ENCODE data around the gene TIAM2. TPM values are rescaled to one million over a fixed set of nuclear protein-coding genes. Genes with fewer than 3 reads are reported as not detected.

TIAM2 gene
- total and polyA plus RNA-seq, 2 donors (not counting 3 experiments of a cell fraction or from before 2014, with no cell fraction given) = 9.6 to 18.5 TPM

DNA sequence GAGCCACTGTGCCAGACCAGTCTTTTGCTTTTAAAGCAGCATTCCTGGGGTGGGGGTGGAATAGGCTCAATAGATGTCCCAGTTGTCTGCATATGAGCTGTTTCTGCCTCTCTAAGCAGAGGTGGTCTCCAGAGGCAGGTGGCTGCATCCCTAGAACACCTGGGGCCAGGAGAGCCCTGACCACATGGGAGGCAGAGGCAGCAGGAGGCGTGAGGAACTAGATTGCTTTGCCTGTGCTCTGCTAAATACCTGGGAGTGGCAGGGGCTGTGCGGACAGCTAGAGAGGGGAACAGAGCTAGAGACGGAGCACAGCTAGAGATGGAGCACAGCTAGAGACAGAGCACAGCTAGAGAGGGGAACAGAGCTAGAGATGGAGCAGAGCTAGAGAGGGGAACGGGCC, 239.6 kb downstream of the TIAM2 start:
- no peaks in the 10 kb centered on the region for H3K4me1 ChIP-seq (ENCODE audit: control insufficient read depth, extremely low read depth, insufficient read depth, low read length)
- no peaks in the 10 kb centered on the region for H4K20me1 ChIP-seq (replicated peaks; ENCODE audit: control insufficient read depth, extremely low read depth, insufficient read depth, low read length)
- ChIA-PET POLR2A (no interaction called here), CTCF (interaction anchor here (1.1 to 4.5 kb wide), 4 partner anchors 12 to 59 kb away, joined by 3 to 18 read pairs (median 3); no protein-coding TSS in a partner anchor)
- no peaks in the 10 kb centered on the region for H3K27me3 ChIP-seq (ENCODE audit: control insufficient read depth in 2 of 2, insufficient read depth in 2 of 2, low read length in 2 of 2)
- H3K4me3 ChIP-seq (replicated peaks in 1 of 3; ENCODE audit: insufficient read depth in 1 of 3, low read depth in 1 of 3, low read length in 3 of 3) = no peak overlapping the region
- TF ChIP-seq EZH2 (IDR thresholded peaks at IDR 0.05; ENCODE audit: borderline replicate concordance, low read depth, low read length, severe bottlenecking) (no peak), POLR2AphosphoS5 (IDR thresholded peaks at IDR 0.05; ENCODE audit: insufficient read depth, low read depth, low read length) (no peak), JUN (IDR thresholded peaks at IDR 0.05; ENCODE audit: borderline replicate concordance, insufficient read depth, insufficient read length, low read depth) (no peak), CTCF (IDR thresholded peaks at IDR 0.05; ENCODE audit: extremely low read depth in 1 of 2, insufficient read depth in 1 of 2, low read depth in 1 of 2, low read length in 2 of 2) (no peak)
- TF ChIP-seq, protein P1, sequence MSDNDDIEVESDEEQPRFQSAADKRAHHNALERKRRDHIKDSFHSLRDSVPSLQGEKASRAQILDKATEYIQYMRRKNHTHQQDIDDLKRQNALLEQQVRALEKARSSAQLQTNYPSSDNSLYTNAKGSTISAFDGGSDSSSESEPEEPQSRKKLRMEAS (IDR thresholded peaks at IDR 0.05; ENCODE audit: insufficient read depth, insufficient read length) = no peak
- FAIRE-seq (no peak), DNase-seq (ENCODE audit: low read depth, low spot score) (no peak)
- H3K9me1 ChIP-seq (replicated peaks; ENCODE audit: control insufficient read depth, extremely low read depth, insufficient read depth, low read length) = no peaks in the 10 kb centered on the region
- no peak overlapping the region for H3K9ac ChIP-seq (replicated peaks; ENCODE audit: extremely low read depth, insufficient read depth, low read length)
- H3K4me2 ChIP-seq (ENCODE audit: insufficient read depth, low read length) = no peak overlapping the region
- no peak overlapping the region for H2AFZ ChIP-seq (ENCODE audit: low read depth, low read length)
- dilution Hi-C loops (cut with MboI; ENCODE audit: extremely low pct_ligation_motif_present, low sequenced_read_pairs) = no loop called here
- H3K9me3 ChIP-seq (replicated peaks; ENCODE audit: control insufficient read depth, insufficient read depth, low read length) = no peaks in the 10 kb centered on the region
- no TSS peak for BruUV-seq (replicated peaks)
- no peaks in the 10 kb centered on the region for H3K36me3 ChIP-seq (ENCODE audit: control insufficient read depth in 2 of 2, extremely low read depth in 1 of 2, insufficient read depth in 2 of 2, low read length in 2 of 2)
- no peak overlapping the region for H3K27ac ChIP-seq (ENCODE audit: insufficient read depth, low read depth, low read length)
- H3K79me2 ChIP-seq (ENCODE audit: control insufficient read depth, insufficient read depth, low read length) = no peaks in the 10 kb centered on the region
- intact Hi-C loops (cut with micrococcal nuclease) = no loop called here

- DNase-seq (ENCODE audit: low read depth, low spot score) (no peak), FAIRE-seq (no peak)
- POLR2A ChIA-PET = no interaction called here
- BruUV-seq (replicated peaks) = no TSS peak
- no peaks in the 10 kb centered on the region for H4K20me1 ChIP-seq (replicated peaks; ENCODE audit: control insufficient read depth, extremely low read depth, insufficient read depth, low read length)
- H3K9me3 ChIP-seq (replicated peaks; ENCODE audit: control insufficient read depth, insufficient read depth, low read length) = no peaks in the 10 kb centered on the region
- H3K36me3 ChIP-seq (ENCODE audit: control insufficient read depth in 2 of 2, extremely low read depth in 1 of 2, insufficient read depth in 2 of 2, low read length in 2 of 2) = no peaks in the 10 kb centered on the region
- TF ChIP-seq EZH2 (IDR thresholded peaks at IDR 0.05; ENCODE audit: borderline replicate concordance, low read depth, low read length, severe bottlenecking) = no peak
- TF ChIP-seq CTCF (IDR thresholded peaks at IDR 0.05; ENCODE audit: extremely low read depth in 1 of 2, insufficient read depth in 1 of 2, low read depth in 1 of 2, low read length in 2 of 2) = no peak
- no peak for TF ChIP-seq POLR2A (IDR thresholded peaks at IDR 0.05; ENCODE audit: low read depth, low read length)
- no peak for TF ChIP-seq JUN (IDR thresholded peaks at IDR 0.05; ENCODE audit: borderline replicate concordance, insufficient read depth, insufficient read length, low read depth)
- dilution Hi-C loops (cut with MboI; ENCODE audit: extremely low pct_ligation_motif_present, low sequenced_read_pairs) = no loop called here
- CTCF ChIA-PET = interaction anchor here (1.1 to 4.5 kb wide), 3 partner anchors 13 to 59 kb away, joined by 3 to 18 read pairs (median 3); no protein-coding TSS in a partner anchor
- H3K4me1 ChIP-seq (ENCODE audit: control insufficient read depth, extremely low read depth, insufficient read depth, low read length) = no peaks in the 10 kb centered on the region
- intact Hi-C loops (cut with micrococcal nuclease) = no loop called here
- no peak overlapping the region for H3K4me3 ChIP-seq (replicated peaks in 1 of 3; ENCODE audit: insufficient read depth in 1 of 3, low read depth in 1 of 3, low read length in 3 of 3)
- no peaks in the 10 kb centered on the region for H3K27me3 ChIP-seq (ENCODE audit: control insufficient read depth in 2 of 2, insufficient read depth in 2 of 2, low read length in 2 of 2)
- H3K9ac ChIP-seq (replicated peaks; ENCODE audit: extremely low read depth, insufficient read depth, low read length) = no peak overlapping the region
- no peak overlapping the region for H2AFZ ChIP-seq (ENCODE audit: low read depth, low read length)
- H3K4me2 ChIP-seq (ENCODE audit: insufficient read depth, low read length) = no peak overlapping the region
- no peaks in the 10 kb centered on the region for H3K9me1 ChIP-seq (replicated peaks; ENCODE audit: control insufficient read depth, extremely low read depth, insufficient read depth, low read length)
- H3K79me2 ChIP-seq (ENCODE audit: control insufficient read depth, insufficient read depth, low read length) = no peaks in the 10 kb centered on the region
- no peak overlapping the region for H3K27ac ChIP-seq (ENCODE audit: insufficient read depth, low read depth, low read length)
These were observed 240.0 kb downstream of the TIAM2 start for GRCh38 chr6:155235087-155235486.

Measured in endothelial cell of umbilical vein (primary cell).